SK-N-SH (cell line): ENCODE data around the gene EEFSEC. TPM values are rescaled to one million over a fixed set of nuclear protein-coding genes. Genes with fewer than 3 reads are reported as not detected.

ENCODE experiments used
- CTCF ChIA-PET: fragments of 300-600, 350-600 bp; formaldehyde crosslinking; extraction: SDS; loops from one replicate; lab custom pipeline; 2021; lab: Yijun Ruan, JAX
- POLR2A ChIA-PET: fragments of 350-600 bp; sonication (Branson Sonifier 250); formaldehyde crosslinking; extraction: SDS; loops from one replicate; lab custom pipeline; 2020; ENCODE audit warnings: antibody characterized with exemption, inconsistent platforms; lab: Yijun Ruan, JAX
- DNase-seq: peaks from one replicate; pipeline ENCODE4 v3.0.0; 2012
- H2AFZ ChIP-seq: fragments of 200-600 bp; sonication (generic); 2 replicates; pipeline ENCODE4 v1.8.1; 2016; ENCODE audit warnings: antibody characterized with exemption, mild to moderate bottlenecking, low read depth
- H3F3A ChIP-seq: fragments of 200-600 bp; sonication (generic); replicated peaks from 2 replicates; pipeline ENCODE3; 2016; ENCODE audit warnings: antibody characterized with exemption, mild to moderate bottlenecking; ENCODE audit not compliant: insufficient read depth
- H3K27ac ChIP-seq, 2 experiments: fragments of 200-500 bp in 1 of 2; fragments of 200-600 bp in 1 of 2; sonication (Bioruptor generic) in 1 of 2; sonication (generic), shearing (Covaris generic) in 1 of 2; 2 replicates each; pipeline versions ENCODE4 v1.5.1 to v1.6.1; 2014 to 2016; ENCODE audit warnings: low read depth in 2 of 2, inconsistent platforms in 1 of 2, low read length in 1 of 2, mild to moderate bottlenecking in 1 of 2, mixed read lengths in 1 of 2
- H3K27me3 ChIP-seq: fragments of 200-600 bp; sonication (generic), shearing (Covaris generic); 2 replicates; pipeline ENCODE4 v1.6.1; 2016; ENCODE audit warnings: mixed run types; ENCODE audit not compliant: insufficient read depth
- H3K36me3 ChIP-seq, 2 experiments: fragments of 200-500 bp in 1 of 2; fragments of 200-600 bp in 1 of 2; sonication (Bioruptor generic) in 1 of 2; sonication (generic) in 1 of 2; replicated peaks in 1 of 2; 2 replicates each; pipeline versions ENCODE3 to v1.5.1; 2014 to 2016; ENCODE audit warnings: low read length in 1 of 2, mild to moderate bottlenecking in 1 of 2; ENCODE audit not compliant: insufficient read depth in 2 of 2, control insufficient read depth in 1 of 2
- H3K4me1 ChIP-seq, 2 experiments: fragments of 200-500 bp in 1 of 2; fragments of 200-600 bp in 1 of 2; sonication (Bioruptor generic) in 1 of 2; sonication (generic), shearing (Covaris generic) in 1 of 2; 2 replicates each; pipeline versions ENCODE4 v1.5.1 to v1.6.1; 2014 to 2016; ENCODE audit warnings: low read depth in 1 of 2, low read length in 1 of 2, mixed run types in 1 of 2; ENCODE audit not compliant: insufficient read depth in 2 of 2, control insufficient read depth in 1 of 2
- H3K4me2 ChIP-seq: fragments of 200-600 bp; sonication (generic), shearing (Covaris generic); 2 replicates; pipeline ENCODE4 v1.6.1; 2017; ENCODE audit warnings: mixed run types
- H3K4me3 ChIP-seq, 2 experiments: fragments of 200-500 bp in 1 of 2; fragments of 200-600 bp in 1 of 2; sonication (Bioruptor generic) in 1 of 2; sonication (generic), shearing (Covaris generic) in 1 of 2; 2 replicates each; pipeline versions ENCODE4 v1.5.1 to v1.8.1; 2014 to 2016; ENCODE audit warnings: low read depth in 2 of 2, inconsistent platforms in 1 of 2, low read length in 1 of 2, mild to moderate bottlenecking in 1 of 2, mixed read lengths in 1 of 2, moderate library complexity in 1 of 2
- H3K79me2 ChIP-seq: fragments of 200-600 bp; sonication (generic); 2 replicates; pipeline ENCODE4 v1.8.1; 2017; ENCODE audit warnings: mild to moderate bottlenecking; ENCODE audit not compliant: insufficient read depth
- H3K9ac ChIP-seq: fragments of 200-600 bp; sonication (generic); 2 replicates; pipeline ENCODE4 v1.6.1; 2017; ENCODE audit warnings: mixed run types
- H3K9me2 ChIP-seq: fragments of 200-600 bp; sonication (generic); 2 replicates; pipeline ENCODE4 v1.6.1; 2017; ENCODE audit warnings: mixed run types
- H3K9me3 ChIP-seq: fragments of 200-600 bp; sonication (generic); 2 replicates; pipeline ENCODE4 v1.6.1; 2017; ENCODE audit warnings: mixed run types, mild to moderate bottlenecking, moderate library complexity
- H4K20me1 ChIP-seq: fragments of 200-600 bp; sonication (generic); 2 replicates; pipeline ENCODE4 v1.6.1; 2017; ENCODE audit warnings: mild to moderate bottlenecking, mixed run types; ENCODE audit not compliant: insufficient read depth
- CHD2 ChIP-seq: fragments of 150-350 bp; IDR thresholded peaks from 2 replicates; pipeline ENCODE4 v1.6.1; 2018; ENCODE audit warnings: low read length; ENCODE audit not compliant: partially characterized antibody
- EP300 ChIP-seq, 2 experiments: IDR thresholded peaks; 2 replicates each; pipeline versions ENCODE4 v1.4.0 to v1.6.1; 2012; ENCODE audit warnings: borderline replicate concordance in 1 of 2, low read depth in 1 of 2, low read length in 1 of 2
- EZH2phosphoT487 ChIP-seq: fragments of 200-600 bp; sonication (generic); IDR thresholded peaks from 2 replicates; pipeline ENCODE4 v1.6.1; 2017; ENCODE audit warnings: low read depth, mixed run types, mild to moderate bottlenecking, antibody characterized with exemption, moderate library complexity, borderline replicate concordance
- FOXJ3 ChIP-seq: sonication (generic); formaldehyde crosslinking; IDR thresholded peaks from 2 replicates; pipeline ENCODE4 v1.5.1; 2020; ENCODE audit warnings: mild to moderate bottlenecking, missing genetic modification reagents
- FOXM1 ChIP-seq: IDR thresholded peaks from 2 replicates; pipeline ENCODE4 v1.4.0; 2012; ENCODE audit warnings: low read depth, mild to moderate bottlenecking
- GATA2 ChIP-seq: sonication (generic); formaldehyde crosslinking; IDR thresholded peaks from 2 replicates; pipeline ENCODE4 v1.5.0; 2020; ENCODE audit warnings: mild to moderate bottlenecking, missing genetic modification reagents
- IRF3 ChIP-seq: fragments of 150-350 bp; IDR thresholded peaks from 2 replicates; pipeline ENCODE4 v1.6.1; 2016; ENCODE audit warnings: mild to moderate bottlenecking, low read depth, low read length
- MAX ChIP-seq: IDR thresholded peaks from 2 replicates; pipeline ENCODE4 v1.4.0; 2012; ENCODE audit warnings: low read depth
- MXI1 ChIP-seq: IDR thresholded peaks from 2 replicates; pipeline ENCODE4 v1.6.1; 2012; ENCODE audit warnings: mild to moderate bottlenecking, low read depth, low read length, improper control_type of control experiment
- NRF1 ChIP-seq: IDR thresholded peaks from 2 replicates; pipeline ENCODE4 v1.6.1; 2012; ENCODE audit warnings: low read depth, mild to moderate bottlenecking, low read length
- POLR2AphosphoS5 ChIP-seq: IDR thresholded peaks from 2 replicates; pipeline ENCODE4 v1.6.1; 2012; ENCODE audit warnings: low read depth, low read length
- RAD21 ChIP-seq: IDR thresholded peaks from 2 replicates; pipeline ENCODE4 v1.6.1; 2012; ENCODE audit warnings: mild to moderate bottlenecking, low read length
- SIN3A ChIP-seq: IDR thresholded peaks from 2 replicates; pipeline ENCODE4 v1.6.1; 2012; ENCODE audit warnings: low read depth, mild to moderate bottlenecking, low read length, moderate library complexity, borderline replicate concordance
- TCF12 ChIP-seq: IDR thresholded peaks from 2 replicates; pipeline ENCODE4 v1.4.0; 2012
- USF2 ChIP-seq: fragments of 150-350 bp; IDR thresholded peaks from 2 replicates; pipeline ENCODE4 v1.6.1; 2017; ENCODE audit warnings: antibody characterized with exemption, low read length, low read depth, borderline replicate concordance
- WGBS: methylation state at CpG from one replicate; pipeline ENCODE4 v1.1.6; 2017; ENCODE audit warnings: low lambda C conversion rate; 5-methylcytosine and 5-hydroxymethylcytosine counted together
- polyA plus RNA-seq, 3 experiments: library from polyadenylated mRNA; depleted of rRNA; stranded (reverse); fragments of >200 nt; gene quantifications; 2 replicates each; pipeline ENCODE4 v1.2.3, GENCODE V29; 2012
- TF ChIP-seq, protein P1 (sequence below): IDR thresholded peaks from 2 replicates; pipeline ENCODE4 v1.4.0; 2012; ENCODE audit warnings: low read depth, borderline replicate concordance

Gene EEFSEC
- polyA plus RNA-seq, 1 of the 3 experiments (the other 2 are of a cell fraction) = 12.4 TPM

DNA sequence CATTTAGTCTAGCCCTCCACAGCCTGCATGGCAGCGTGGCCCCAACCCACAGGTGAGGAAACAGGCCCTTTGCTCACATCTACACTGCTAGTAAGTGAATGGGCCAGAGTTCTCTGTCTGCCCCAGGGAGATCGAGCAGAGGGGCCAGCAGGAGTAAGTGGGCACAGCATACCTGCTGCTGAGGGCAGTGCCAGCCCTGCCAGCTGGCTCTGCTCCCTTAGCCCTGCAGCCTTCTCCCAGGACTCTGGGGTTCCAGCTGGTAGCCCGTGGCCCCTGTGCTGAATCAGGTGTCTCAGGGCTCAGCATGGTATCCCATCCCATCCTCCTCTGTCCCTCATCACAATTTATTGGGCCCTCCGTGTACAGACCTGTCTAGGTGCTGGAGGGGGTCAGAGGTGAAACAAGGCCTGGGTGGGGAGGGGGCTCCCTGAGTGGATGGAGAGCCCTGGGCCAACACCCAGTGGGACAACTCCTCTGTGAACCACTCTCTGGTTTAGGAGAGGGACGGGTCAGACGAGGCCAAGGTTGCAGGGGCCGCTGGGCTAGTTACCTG lies 211.6 kb downstream of the EEFSEC start:
- ChIA-PET CTCF (interaction anchor here (0.6 to 1.3 kb wide), 2 partner anchors 14 to 40 kb away, joined by 3 to 4 read pairs; no protein-coding TSS in a partner anchor), POLR2A (no interaction called here)
- H3F3A ChIP-seq = no peaks in the 10 kb centered on the region
- no peaks in the 10 kb centered on the region for H3K27me3 ChIP-seq
- H3K27ac ChIP-seq = no peak overlapping the region; a peak in 1 of 4 replicates
- H4K20me1 ChIP-seq = no peaks in the 10 kb centered on the region
- H3K4me3 ChIP-seq = no peak overlapping the region
- H3K9me3 ChIP-seq = no peaks in the 10 kb centered on the region
- DNase-seq = no peak
- peaks cover 6 to 71% of the 10 kb centered on the region in 2 experiments; a peak in 1 of 4 replicates for H3K4me1 ChIP-seq
- no peak overlapping the region for H3K4me2 ChIP-seq
- no peak overlapping the region for H3K9ac ChIP-seq
- no peaks in the 10 kb centered on the region for H3K9me2 ChIP-seq
- H2AFZ ChIP-seq = no peak overlapping the region
- 83% methylated on average over 4 of the region's 7 CpGs for WGBS
- H3K79me2 ChIP-seq = no peaks in the 10 kb centered on the region; the same call in 1 of the 2 replicates
- TF ChIP-seq IRF3 (no peak), USF2 (no peak), FOXJ3 (CRISPR knock-in tag) (no peak), MXI1 (no peak), NRF1 (no peak), FOXM1 (no peak), TCF12 (no peak), CHD2 (no peak), POLR2AphosphoS5 (no peak), EZH2phosphoT487 (no peak), GATA2 (CRISPR knock-in tag) (no peak), MAX (no peak), RAD21 (no peak), EP300 (IDR thresholded peaks at IDR 0.05; ENCODE audit: borderline replicate concordance in 1 of 2, low read depth in 1 of 2, low read length in 1 of 2) (no peak), SIN3A (no peak)
- TF ChIP-seq, protein P1, sequence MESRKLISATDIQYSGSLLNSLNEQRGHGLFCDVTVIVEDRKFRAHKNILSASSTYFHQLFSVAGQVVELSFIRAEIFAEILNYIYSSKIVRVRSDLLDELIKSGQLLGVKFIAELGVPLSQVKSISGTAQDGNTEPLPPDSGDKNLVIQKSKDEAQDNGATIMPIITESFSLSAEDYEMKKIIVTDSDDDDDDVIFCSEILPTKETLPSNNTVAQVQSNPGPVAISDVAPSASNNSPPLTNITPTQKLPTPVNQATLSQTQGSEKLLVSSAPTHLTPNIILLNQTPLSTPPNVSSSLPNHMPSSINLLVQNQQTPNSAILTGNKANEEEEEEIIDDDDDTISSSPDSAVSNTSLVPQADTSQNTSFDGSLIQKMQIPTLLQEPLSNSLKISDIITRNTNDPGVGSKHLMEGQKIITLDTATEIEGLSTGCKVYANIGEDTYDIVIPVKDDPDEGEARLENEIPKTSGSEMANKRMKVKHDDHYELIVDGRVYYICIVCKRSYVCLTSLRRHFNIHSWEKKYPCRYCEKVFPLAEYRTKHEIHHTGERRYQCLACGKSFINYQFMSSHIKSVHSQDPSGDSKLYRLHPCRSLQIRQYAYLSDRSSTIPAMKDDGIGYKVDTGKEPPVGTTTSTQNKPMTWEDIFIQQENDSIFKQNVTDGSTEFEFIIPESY = no peak
- H3K36me3 ChIP-seq = no peaks in the 10 kb centered on the region
